Endodermal cell (in vitro differentiated cells): ENCODE measurements around the gene TSPAN9. TPM values are rescaled to one million over a fixed set of nuclear protein-coding genes. Genes with fewer than 3 reads are reported as not detected.

Experiments
- DNase-seq: peaks from one replicate; pipeline ENCODE4 v3.0.0-alpha.2; 2017
- H3K27ac ChIP-seq: 2 replicates; pipeline ENCODE4 v1.5.1; 2013; ENCODE audit warnings: mild to moderate bottlenecking, low read depth, low read length, moderate library complexity
- H3K27me3 ChIP-seq: 2 replicates; pipeline ENCODE4 v1.6.1; 2013; ENCODE audit warnings: mild to moderate bottlenecking, low read length, moderate library complexity; ENCODE audit not compliant: insufficient read depth, control insufficient read depth, poor library complexity, severe bottlenecking
- H3K36me3 ChIP-seq: 2 replicates; pipeline ENCODE4 v1.7.0; 2013; ENCODE audit warnings: mild to moderate bottlenecking, low read length, moderate library complexity; ENCODE audit not compliant: control insufficient read depth, insufficient read depth
- H3K4me1 ChIP-seq: one replicate; pipeline ENCODE4 v1.7.0; 2013; ENCODE audit warnings: low read length; ENCODE audit not compliant: control insufficient read depth, insufficient read depth
- H3K4me3 ChIP-seq: 2 replicates; pipeline ENCODE4 v1.5.1; 2013; ENCODE audit warnings: mild to moderate bottlenecking, low read length, moderate library complexity
- H3K9ac ChIP-seq: 2 replicates; pipeline ENCODE4 v1.6.1; 2013; ENCODE audit warnings: mild to moderate bottlenecking, low read length, moderate library complexity; ENCODE audit not compliant: poor library complexity, severe bottlenecking; ENCODE audit errors: extremely low read depth
- H3K9me3 ChIP-seq: 2 replicates; pipeline ENCODE4 v1.6.1; 2013; ENCODE audit warnings: mild to moderate bottlenecking, low read length, moderate library complexity; ENCODE audit not compliant: control insufficient read depth
- H3K27ac Mint-ChIP-seq: 2 replicates; pipeline ENCODE4 v1.8.0; 2020; ENCODE audit warnings: mixed read lengths
- H3K27me3 Mint-ChIP-seq: 2 replicates; pipeline ENCODE4 v1.8.0; 2021; ENCODE audit warnings: mild to moderate bottlenecking, mixed read lengths; ENCODE audit not compliant: insufficient read depth
- H3K36me3 Mint-ChIP-seq: 2 replicates; pipeline ENCODE4 v1.8.0; 2020; ENCODE audit warnings: low read depth, mixed read lengths
- H3K4me1 Mint-ChIP-seq: 2 replicates; pipeline ENCODE4 v1.8.0; 2020; ENCODE audit warnings: mixed read lengths
- H3K4me3 Mint-ChIP-seq: 2 replicates; pipeline ENCODE4 v1.8.0; 2020; ENCODE audit warnings: mild to moderate bottlenecking, moderate library complexity, mixed read lengths
- H3K9me3 Mint-ChIP-seq: 2 replicates; pipeline ENCODE4 v1.8.0; 2020; ENCODE audit warnings: mild to moderate bottlenecking, mixed read lengths
- WGBS, 2 experiments: methylation state at CpG; one replicate each; pipeline versions ENCODE4 v1.1.5 to v1.1.7; 2013; ENCODE audit warnings: missing lambda C conversion rate in 2 of 2, mixed read lengths in 1 of 2; ENCODE audit not compliant: insufficient coverage in 1 of 2, insufficient read length in 1 of 2; 5-methylcytosine and 5-hydroxymethylcytosine counted together
- total RNA-seq, 2 donors: library from RNA; stranded (reverse); fragmentation: NEBNext Ultra II Directional in 1 of 2; extraction: Animal tissue kit (Norgen Biotek cat#: 25700) in 1 of 2; gene quantifications; 2 replicates in 1 of 2; 3 replicates in 1 of 2; pipeline ENCODE4 v1.2.1, GENCODE V29; 2021
- TF ChIP-seq, protein P1 (sequence below): fragments of 200-600 bp; sonication (generic); conservative IDR thresholded peaks from 2 replicates; pipeline ENCODE4 v1.5.0; 2021; ENCODE audit warnings: antibody characterized with exemption, mild to moderate bottlenecking

Gene TSPAN9
- total RNA-seq, 2 donors from 2014 or later, result 31.9 to 80.8 TPM

DNA sequence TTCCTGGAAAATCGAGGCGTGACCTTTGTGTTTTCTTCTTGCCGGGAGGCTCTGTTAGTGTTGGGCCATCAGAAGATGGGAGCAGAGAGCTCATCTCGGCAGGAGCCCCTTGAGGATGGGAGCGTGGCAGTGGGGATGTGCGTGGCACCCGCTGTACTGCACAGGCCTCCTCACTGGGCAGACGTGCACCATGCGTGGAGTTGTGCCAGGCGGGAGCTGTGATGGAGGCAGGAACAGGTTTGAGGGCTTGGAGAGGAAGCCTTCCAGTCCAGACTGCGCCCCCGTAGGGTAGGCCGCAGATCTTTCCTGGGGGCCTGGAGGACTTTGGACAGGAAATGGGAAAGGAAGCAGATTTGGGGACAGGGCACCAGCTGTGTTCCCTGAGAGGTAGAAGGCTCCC lies 197.5 kb downstream of the TSPAN9 start:
- TF ChIP-seq, protein P1, sequence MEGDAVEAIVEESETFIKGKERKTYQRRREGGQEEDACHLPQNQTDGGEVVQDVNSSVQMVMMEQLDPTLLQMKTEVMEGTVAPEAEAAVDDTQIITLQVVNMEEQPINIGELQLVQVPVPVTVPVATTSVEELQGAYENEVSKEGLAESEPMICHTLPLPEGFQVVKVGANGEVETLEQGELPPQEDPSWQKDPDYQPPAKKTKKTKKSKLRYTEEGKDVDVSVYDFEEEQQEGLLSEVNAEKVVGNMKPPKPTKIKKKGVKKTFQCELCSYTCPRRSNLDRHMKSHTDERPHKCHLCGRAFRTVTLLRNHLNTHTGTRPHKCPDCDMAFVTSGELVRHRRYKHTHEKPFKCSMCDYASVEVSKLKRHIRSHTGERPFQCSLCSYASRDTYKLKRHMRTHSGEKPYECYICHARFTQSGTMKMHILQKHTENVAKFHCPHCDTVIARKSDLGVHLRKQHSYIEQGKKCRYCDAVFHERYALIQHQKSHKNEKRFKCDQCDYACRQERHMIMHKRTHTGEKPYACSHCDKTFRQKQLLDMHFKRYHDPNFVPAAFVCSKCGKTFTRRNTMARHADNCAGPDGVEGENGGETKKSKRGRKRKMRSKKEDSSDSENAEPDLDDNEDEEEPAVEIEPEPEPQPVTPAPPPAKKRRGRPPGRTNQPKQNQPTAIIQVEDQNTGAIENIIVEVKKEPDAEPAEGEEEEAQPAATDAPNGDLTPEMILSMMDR, result no peak
- no peaks in the 10 kb centered on the region for H3K4me1 ChIP-seq
- Mint-ChIP-seq H3K4me1 (peaks cover 7% of the 10 kb centered on the region), H3K36me3 (peaks cover 8% of the 10 kb centered on the region), H3K4me3 (no peak overlapping the region), H3K27me3 (no peaks in the 10 kb centered on the region), H3K9me3 (no peaks in the 10 kb centered on the region), H3K27ac (peak overlapping the region; percentile 50)
- H3K9ac ChIP-seq, result no peak overlapping the region
- DNase-seq, result no peak
- no peaks in the 10 kb centered on the region for H3K27me3 ChIP-seq
- H3K36me3 ChIP-seq, result no peaks in the 10 kb centered on the region
- no peak overlapping the region for H3K27ac ChIP-seq
- no peaks in the 10 kb centered on the region for H3K9me3 ChIP-seq
- H3K4me3 ChIP-seq, result no peak overlapping the region
- 94 to 100% methylated on average over 6 to 13 of the region's 13 CpGs for WGBS, 2 experiments

DNA sequence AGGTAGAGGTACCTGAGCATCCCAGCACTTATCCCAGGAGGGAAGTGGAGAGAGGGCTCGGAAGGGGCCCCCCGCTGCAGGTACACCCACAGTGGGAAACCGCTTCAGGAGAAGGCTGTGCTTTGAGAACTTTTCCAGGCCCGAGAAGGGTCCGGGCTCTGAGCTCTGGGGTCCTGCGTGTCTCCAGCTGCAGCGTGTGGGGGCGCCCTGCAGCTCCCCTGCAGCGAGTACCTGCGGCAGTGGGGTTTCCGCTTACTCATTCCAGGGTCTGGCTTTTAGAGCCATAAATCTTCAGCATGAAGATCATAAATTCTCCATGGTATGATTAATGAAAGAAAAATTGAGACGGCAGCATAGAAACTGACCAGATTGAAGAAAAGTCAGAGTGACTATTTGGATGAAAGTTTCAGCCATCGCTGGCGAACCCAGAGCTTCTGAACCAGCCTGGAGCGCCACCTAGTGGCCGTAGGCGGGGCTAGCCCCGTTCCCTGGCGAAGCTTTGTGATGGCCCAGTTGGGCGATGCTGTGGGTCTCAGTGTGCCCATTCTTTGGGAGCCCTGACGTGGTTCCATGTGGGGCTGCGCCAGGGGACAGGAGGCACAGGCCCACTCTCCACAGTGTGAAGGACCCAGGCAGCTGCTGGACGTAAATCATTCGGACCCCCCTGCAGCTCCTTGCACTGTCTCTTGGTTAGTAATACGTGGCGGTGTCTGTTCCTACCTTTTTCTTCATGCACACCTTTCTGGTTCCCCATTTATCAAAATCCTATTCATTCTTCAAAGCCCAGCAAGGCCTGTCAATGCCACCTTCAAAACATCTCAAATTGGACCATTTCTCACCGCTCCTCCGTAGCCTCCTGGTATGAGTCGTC lies 198.2 kb downstream of the TSPAN9 start:
- H3K27me3 Mint-ChIP-seq, result no peaks in the 10 kb centered on the region
- Histone ChIP-seq H3K27ac (no peak overlapping the region), H3K9me3 (no peaks in the 10 kb centered on the region), H3K36me3 (no peaks in the 10 kb centered on the region), H3K9ac (no peak overlapping the region), H3K27me3 (no peaks in the 10 kb centered on the region), H3K4me1 (no peaks in the 10 kb centered on the region), H3K4me3 (no peak overlapping the region)
- TF ChIP-seq, protein P1, result peak; percentile 100
- peaks cover 9% of the 10 kb centered on the region for H3K36me3 Mint-ChIP-seq
- peak; percentile 97 for DNase-seq
- H3K9me3 Mint-ChIP-seq, result no peaks in the 10 kb centered on the region
- H3K4me1 Mint-ChIP-seq, result peaks cover 7% of the 10 kb centered on the region
- WGBS, 2 experiments, result 53% methylated on average over 26 to 29 of the region's 29 CpGs
- H3K27ac Mint-ChIP-seq, result no peak overlapping the region
- H3K4me3 Mint-ChIP-seq, result peak overlapping the region; percentile 14

DNA sequence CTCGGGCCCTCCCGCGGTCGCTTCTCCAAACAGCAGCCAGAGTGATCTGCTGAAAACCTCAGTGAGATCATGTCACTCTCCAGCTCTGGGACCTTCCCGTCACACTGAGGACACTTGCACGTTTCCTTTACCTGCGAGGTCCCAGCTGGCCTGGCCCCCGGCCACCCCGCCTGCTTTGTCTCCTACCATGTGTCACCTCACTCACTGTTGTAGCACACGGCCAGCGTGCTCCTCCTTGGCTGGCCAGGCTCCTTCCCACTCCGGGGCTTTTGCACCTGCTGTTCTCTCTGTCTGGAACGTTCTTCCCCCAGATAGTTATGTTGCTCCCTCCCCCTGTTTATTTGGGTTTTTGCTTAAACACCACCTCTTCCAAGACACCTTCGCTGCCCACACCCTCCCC lies 199.0 kb downstream of the TSPAN9 start:
- no peak for DNase-seq
- no peak overlapping the region for H3K27ac Mint-ChIP-seq
- no peaks in the 10 kb centered on the region for H3K9me3 ChIP-seq
- no peaks in the 10 kb centered on the region for H3K9me3 Mint-ChIP-seq
- no peaks in the 10 kb centered on the region for H3K27me3 Mint-ChIP-seq
- TF ChIP-seq, protein P1, result no peak
- H3K4me3 ChIP-seq, result no peak overlapping the region
- H3K4me3 Mint-ChIP-seq, result no peak overlapping the region
- 92 to 94% methylated on average over 13 to 14 of the region's 14 CpGs for WGBS, 2 experiments
- H3K4me1 ChIP-seq, result no peaks in the 10 kb centered on the region
- no peaks in the 10 kb centered on the region for H3K36me3 ChIP-seq
- H3K36me3 Mint-ChIP-seq, result peaks cover 12% of the 10 kb centered on the region
- no peak overlapping the region for H3K9ac ChIP-seq
- no peaks in the 10 kb centered on the region for H3K27me3 ChIP-seq
- peaks cover 7% of the 10 kb centered on the region for H3K4me1 Mint-ChIP-seq
- no peak overlapping the region for H3K27ac ChIP-seq
